NCI-H1417 treated with DMSO at 0.1 percent for 48 hours (cell line): ENCODE results near the gene NELL1.

ENCODE experiments used
- DNase-seq: peaks from one replicate; lab custom pipeline; 2025; lab: John Stamatoyannopoulos, UW

Gene NELL1

GRCh38 chr11:21489416-21490115, 820.2 kb downstream of the NELL1 start:
- DNase-seq = no peak

- DNase-seq = no peak
These were observed 823.5 kb downstream of the NELL1 start for GRCh38 chr11:21492931-21493330.

- DNase-seq = no peak
These were observed 825.6 kb downstream of the NELL1 start for GRCh38 chr11:21494946-21495345.

GRCh38 chr11:21495879-21496278, 826.5 kb downstream of the NELL1 start:
- DNase-seq = no peak

GRCh38 chr11:21501245-21501644, 831.9 kb downstream of the NELL1 start:
- no peak for DNase-seq

GRCh38 chr11:21505070-21505469, 835.7 kb downstream of the NELL1 start:
- DNase-seq = no peak

GRCh38 chr11:21511835-21512440, 842.6 kb downstream of the NELL1 start:
- no peak for DNase-seq

GRCh38 chr11:21514316-21514715, 844.9 kb downstream of the NELL1 start:
- no peak for DNase-seq

GRCh38 chr11:21520244-21520643, 850.9 kb downstream of the NELL1 start:
- DNase-seq = no peak

GRCh38 chr11:21529187-21529586, 859.8 kb downstream of the NELL1 start:
- DNase-seq = no peak

GRCh38 chr11:21534288-21534687, 864.9 kb downstream of the NELL1 start:
- DNase-seq = no peak

GRCh38 chr11:21537980-21538379, 868.6 kb downstream of the NELL1 start:
- DNase-seq = no peak

GRCh38 chr11:21541187-21541751, 871.9 kb downstream of the NELL1 start:
- no peak for DNase-seq

GRCh38 chr11:21543901-21544300, 874.5 kb downstream of the NELL1 start:
- no peak for DNase-seq

GRCh38 chr11:21545699-21546098, 876.3 kb downstream of the NELL1 start:
- DNase-seq = no peak

- no peak for DNase-seq
These were observed 877.3 kb downstream of the NELL1 start for GRCh38 chr11:21546703-21547102.

GRCh38 chr11:21552911-21553310, 883.5 kb downstream of the NELL1 start:
- no peak for DNase-seq

- no peak for DNase-seq
These were observed 884.4 kb downstream of the NELL1 start for GRCh38 chr11:21553795-21554194.

- no peak for DNase-seq
These were observed 884.9 kb downstream of the NELL1 start for GRCh38 chr11:21554284-21554683.

GRCh38 chr11:21556926-21557325, 887.5 kb downstream of the NELL1 start:
- peak; percentile 68 for DNase-seq

- no peak for DNase-seq
These were observed 891.1 kb downstream of the NELL1 start for GRCh38 chr11:21560466-21560975.

GRCh38 chr11:21561581-21561980, 892.2 kb downstream of the NELL1 start:
- no peak for DNase-seq

GRCh38 chr11:21564095-21564494, 894.7 kb downstream of the NELL1 start:
- no peak for DNase-seq
